OCI-M1 (cell line): ENCODE data around the gene CLN6.
"Not testable (repeated sequence)": the region's sequence is repeated elsewhere in the genome, so short reads cannot be mapped to it uniquely, and the experiment has no call there.

Experiments used
- DNase-seq: peaks from one replicate; lab custom pipeline; 2025; lab: John Stamatoyannopoulos, UW

CLN6 gene

DNA sequence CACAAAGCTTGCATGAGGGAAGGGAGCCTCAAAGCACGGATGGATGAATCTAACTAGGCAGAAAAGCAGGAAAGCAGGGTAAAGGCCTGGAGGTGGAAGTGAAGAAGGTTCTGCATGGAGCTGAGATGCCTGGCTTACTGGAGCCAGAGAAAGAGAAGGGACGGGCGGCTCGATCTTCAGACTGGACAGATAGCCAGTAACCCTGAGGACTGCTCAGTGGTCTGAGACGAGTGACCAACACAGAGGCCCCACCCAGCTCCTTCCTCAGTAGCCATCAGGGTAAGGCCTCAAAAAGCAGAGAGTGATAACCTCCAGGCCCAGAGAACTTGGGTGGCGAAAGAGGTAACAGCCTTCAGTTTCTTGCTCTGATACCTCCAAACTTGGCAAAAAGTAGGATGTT lies 6.4 kb downstream of the CLN6 start:
- no peak for DNase-seq

- not testable (repeated sequence) for DNase-seq
Measured at GRCh38 chr15:68222432-68222743, 7.1 kb downstream of the CLN6 start.

DNA sequence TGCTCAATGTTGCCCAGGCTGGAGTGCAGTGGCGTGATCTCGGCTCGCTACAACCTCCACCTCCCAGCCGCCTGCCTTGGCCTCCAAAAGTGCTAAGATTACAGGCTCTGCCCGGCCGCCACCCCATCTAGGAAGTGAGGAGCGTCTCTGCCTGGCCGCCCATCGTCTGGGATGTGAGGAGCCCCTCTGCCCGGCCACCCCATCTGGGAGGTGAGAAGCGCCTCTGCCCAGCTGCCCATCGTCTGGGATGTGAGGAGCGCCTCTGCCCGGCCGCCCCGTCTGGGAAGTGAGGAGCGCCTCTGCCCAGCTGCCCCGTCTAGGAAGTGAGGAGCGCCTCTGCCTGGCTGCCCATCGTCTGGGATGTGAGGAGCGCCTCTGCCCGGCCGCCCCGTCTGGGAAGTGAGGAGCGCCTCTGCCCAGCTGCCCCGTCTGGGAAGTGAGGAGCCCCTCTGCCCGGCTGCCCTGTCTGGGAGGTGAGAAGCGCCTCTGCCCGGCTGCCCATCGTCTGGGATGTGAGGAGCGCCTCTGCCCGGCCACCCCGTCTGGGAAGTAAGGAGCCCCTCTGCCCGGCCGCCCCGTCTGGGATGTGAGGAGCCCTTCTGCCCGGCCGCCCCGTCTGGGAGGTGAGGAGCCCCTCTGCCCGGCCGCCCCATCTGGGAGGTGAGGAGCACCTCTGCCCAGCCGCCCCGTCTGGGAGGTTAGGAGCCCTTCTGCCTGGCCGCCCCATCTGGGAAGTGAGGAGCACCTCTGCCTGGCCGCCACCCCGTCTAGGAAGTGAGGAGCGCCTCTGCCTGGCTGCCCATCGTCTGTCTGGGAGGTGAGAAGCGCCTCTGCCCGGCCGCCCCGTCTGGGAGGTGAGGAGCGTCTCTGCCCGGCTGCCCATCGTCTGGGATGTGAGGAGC lies 7.7 kb downstream of the CLN6 start:
- not testable (repeated sequence) for DNase-seq

GRCh38 chr15:68220967-68221366 lies 8.6 kb downstream of the CLN6 start:
- DNase-seq, result no peak

DNA sequence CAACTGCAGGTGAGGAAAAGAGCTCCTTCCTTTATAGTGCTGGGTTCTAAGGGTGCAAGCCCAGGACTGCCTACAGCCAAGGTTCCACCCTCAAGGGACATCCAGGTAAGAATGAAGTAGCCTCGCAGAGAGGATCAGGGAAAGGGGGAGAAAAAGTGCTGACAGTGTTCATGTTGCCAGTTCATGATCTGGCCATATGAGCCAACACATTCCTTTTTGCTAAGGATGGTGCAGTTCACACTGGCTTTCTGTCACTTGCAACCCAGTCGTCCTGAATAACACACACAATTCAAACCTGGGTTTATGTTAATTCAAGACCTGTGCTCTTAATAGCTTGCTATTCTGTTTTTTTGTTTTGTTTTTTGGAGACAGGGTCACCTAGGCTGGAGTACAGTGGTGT lies 9.0 kb downstream of the CLN6 start:
- no peak for DNase-seq

GRCh38 chr15:68218847-68219798 lies 10.4 kb downstream of the CLN6 start:
- DNase-seq, result no peak

GRCh38 chr15:68218331-68218730 lies 11.2 kb downstream of the CLN6 start:
- no peak for DNase-seq

DNA sequence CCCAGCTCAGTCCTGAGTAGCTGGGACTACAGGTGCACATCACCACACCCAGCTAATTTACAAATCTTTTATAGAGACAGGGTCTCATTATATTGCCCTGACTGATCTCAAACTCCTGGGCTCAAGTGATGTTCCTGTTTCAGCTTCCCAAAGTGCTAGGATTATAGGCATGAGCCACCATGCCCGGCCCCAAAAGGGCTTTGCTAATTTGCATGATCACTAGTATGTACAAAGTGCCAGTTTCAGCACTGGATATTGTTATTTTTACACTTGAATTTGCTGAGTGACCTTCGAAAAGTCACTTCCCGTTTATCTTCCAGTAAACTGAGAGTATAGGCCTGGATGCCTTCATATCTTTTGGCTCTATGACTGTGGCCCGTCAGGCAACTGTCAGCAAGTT lies 12.2 kb downstream of the CLN6 start:
- no peak for DNase-seq

DNA sequence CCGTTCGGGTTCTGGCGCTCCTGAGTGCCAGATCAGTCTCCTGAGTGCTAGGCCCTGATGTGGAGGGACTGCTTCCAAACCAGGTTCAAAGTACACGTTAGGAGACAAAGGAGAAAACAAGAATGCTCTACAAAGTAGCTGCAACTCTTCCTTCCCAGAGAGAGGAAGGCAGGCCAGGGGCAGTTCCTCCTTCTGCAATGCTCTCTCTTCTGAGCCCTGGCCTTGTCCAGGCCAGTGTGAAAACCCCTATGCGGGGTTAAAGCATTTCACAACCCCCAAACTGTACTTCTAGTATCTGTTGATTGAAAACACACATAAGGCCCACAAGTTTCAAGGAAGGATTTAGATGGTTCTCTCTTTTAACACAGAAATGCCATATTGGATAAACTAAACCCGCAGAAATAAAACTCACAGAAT lies 14.7 kb downstream of the CLN6 start:
- no peak for DNase-seq

DNA sequence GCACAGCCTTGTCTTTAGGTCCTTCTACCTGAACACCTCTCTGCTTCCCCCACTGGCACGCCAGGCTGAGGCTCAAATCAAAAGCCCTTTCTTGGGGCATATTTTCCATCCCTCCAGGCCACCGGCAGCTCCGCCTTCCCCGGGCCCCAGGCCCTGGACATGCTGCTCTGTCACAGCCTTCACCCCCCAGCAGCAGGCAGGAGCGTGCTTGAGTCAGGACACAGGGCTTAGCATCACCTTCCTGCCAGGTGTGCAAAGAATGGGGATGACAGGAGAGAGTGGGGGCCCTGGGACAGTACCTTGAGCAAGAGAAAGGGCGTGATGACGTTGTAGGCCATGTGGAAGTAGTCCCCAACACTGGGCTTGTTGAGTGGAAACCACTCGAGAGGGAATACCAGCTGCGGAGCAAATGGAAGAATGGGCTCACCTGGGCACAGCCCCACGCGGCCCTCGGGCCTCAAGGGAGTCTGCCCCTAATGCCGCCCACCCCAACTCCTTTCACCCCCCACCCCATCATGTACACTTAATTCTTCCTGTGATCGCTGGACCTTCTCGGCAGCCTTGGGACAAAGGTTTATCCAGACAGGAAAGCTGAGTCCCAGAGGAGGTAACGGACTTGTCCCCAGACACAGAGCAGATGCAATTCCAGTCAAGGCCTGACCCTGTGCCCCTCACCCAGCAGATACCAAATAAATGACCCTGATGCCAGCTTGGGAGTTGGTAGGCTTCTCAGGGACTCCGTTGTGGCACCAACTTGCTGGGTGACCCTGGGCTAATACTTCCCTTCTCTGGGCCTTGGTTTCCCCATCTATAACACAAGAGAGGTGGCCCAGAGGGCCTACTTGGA lies 15.3 kb downstream of the CLN6 start:
- DNase-seq, result no peak

DNA sequence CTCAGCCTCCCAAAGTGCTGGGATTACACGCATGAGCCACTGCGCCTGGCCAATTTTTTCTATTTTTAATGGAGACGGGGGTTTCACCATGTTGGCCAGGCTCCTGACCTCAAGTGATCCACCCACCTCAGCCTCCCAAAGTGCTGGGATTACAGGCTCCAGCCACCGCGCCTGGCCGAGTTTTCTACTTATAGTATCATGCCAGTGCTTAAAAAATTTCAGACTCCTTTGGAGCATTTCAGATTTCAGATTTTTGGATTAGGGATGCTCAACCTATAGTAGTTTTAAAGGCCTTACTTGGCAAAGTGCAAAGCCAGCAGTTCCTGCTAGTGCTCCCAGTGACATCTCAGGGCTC lies 16.1 kb downstream of the CLN6 start:
- DNase-seq, result not testable (repeated sequence)

DNA sequence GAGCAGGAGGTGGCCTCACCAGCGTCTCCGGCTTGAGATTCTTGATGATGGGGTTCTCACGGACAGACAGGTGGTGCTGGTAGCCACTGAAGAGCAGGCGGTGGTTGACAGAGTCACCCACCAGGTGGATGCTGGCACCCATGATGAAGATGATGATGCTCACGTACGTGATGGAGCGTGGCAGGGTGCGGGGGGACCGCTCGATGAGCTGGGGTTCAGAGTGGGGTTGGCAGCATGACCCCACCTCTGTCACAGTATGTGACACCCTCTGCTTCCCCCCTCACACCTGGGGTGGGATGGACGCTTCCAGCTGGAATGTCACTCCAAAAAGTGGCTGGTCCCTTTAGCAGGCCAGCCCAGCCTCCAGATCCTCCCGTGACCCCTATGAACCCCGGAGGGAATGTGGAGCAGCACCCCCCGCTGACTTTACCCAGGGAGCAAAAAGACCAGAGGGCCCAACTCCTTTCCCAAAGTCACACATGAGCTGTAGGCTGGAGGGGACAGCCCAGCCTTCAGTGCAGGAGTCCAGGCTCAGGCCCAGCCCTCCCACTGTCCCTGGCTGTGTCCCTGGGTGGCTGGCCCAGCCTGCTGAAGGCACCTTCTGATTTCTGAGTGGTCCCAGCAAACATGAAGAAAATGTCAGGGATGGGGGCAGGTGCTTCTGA lies 17.7 kb downstream of the CLN6 start:
- DNase-seq, result no peak

- peak; percentile 22 for DNase-seq
Measured at GRCh38 chr15:68210821-68211655, 18.5 kb downstream of the CLN6 start.

- DNase-seq, result no peak
Measured at GRCh38 chr15:68210409-68210756, 19.1 kb downstream of the CLN6 start.

GRCh38 chr15:68209735-68210408 lies 19.7 kb downstream of the CLN6 start:
- no peak for DNase-seq

DNA sequence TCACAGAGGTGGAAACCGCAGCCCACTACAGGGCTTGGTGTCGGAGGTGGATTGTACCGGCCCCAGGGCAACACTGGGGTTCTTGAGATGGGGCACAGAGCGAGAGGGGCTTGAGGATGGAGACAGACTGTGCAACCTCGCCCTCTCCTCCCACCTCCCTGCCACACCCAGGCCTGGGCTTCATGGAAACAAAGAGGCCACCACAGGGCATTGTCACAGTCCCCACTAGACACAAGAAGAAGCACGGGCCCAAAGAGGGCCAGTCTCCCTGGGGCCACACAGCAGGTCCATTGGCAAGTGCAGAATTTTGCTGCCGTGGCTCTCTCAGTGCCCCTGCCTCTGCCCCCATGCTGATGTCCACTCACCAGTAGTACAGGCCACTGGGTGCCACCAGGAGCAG lies 20.3 kb downstream of the CLN6 start:
- DNase-seq, result no peak

- DNase-seq, result no peak
Measured at GRCh38 chr15:68208636-68209240, 20.8 kb downstream of the CLN6 start.

DNA sequence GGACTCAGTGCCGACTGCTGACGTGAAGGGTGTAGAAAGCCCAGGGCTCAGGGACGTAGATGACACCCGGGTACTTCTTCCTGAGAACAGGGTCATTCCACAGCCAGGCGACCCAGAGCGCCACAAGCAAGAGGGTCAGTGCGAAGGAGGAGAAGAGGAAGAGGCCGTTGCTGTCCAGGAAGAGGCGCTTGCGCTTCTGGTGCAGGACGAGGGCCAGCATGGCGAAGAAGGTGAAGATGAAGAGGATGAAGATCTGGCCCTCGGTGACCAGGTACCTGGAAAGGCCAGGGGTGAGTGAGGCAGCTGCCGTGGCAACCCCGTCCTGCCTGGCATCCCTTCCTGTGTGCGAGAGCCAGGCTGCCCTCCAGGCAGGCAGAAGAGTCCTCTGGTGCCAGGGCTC lies 21.4 kb downstream of the CLN6 start:
- DNase-seq, result no peak

GRCh38 chr15:68207176-68207935 lies 22.2 kb downstream of the CLN6 start:
- DNase-seq, result no peak
